ENCODE results near the gene ZNF148.

DNA sequence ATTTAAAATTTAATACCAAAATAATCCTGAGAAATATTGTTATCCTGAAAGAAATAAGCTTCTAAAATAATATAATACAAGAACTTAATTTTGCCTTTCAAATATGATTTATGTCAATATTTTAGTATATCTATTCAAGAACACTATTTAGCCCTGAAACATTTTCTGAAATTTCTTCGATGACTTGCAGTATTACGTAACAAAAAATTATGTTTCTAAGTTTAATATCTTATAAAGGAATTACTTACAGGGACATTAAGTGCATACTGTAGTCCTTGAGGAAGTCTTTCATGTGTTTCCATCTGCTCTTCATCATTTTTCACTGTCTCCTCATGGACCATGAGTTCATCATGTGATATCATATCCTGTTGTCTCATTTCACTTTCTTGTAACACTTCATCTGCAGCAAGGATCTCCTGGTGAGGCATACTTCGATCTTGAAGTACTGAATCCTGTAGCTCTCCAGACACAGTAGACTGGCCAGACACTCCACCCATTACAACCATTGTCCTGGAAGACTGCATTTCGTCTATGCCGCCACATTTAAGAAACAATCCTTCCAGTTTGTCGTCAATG, 62.0 kb downstream of the ZNF148 start:
- TF ChIP-seq POLR2A (IDR thresholded peaks at IDR 0.05): no peak
- TF ChIP-seq, protein P1, sequence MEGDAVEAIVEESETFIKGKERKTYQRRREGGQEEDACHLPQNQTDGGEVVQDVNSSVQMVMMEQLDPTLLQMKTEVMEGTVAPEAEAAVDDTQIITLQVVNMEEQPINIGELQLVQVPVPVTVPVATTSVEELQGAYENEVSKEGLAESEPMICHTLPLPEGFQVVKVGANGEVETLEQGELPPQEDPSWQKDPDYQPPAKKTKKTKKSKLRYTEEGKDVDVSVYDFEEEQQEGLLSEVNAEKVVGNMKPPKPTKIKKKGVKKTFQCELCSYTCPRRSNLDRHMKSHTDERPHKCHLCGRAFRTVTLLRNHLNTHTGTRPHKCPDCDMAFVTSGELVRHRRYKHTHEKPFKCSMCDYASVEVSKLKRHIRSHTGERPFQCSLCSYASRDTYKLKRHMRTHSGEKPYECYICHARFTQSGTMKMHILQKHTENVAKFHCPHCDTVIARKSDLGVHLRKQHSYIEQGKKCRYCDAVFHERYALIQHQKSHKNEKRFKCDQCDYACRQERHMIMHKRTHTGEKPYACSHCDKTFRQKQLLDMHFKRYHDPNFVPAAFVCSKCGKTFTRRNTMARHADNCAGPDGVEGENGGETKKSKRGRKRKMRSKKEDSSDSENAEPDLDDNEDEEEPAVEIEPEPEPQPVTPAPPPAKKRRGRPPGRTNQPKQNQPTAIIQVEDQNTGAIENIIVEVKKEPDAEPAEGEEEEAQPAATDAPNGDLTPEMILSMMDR (IDR thresholded peaks at IDR 0.05): no peak
